GM23248 (cell line): Measurements from ENCODE around the gene NDUFAF2.

Experiments used
- EZH2 ChIP-seq: fragments of 200-600 bp; sonication (generic); IDR thresholded peaks from 2 replicates; pipeline ENCODE4 v1.6.1; 2018; ENCODE audit warnings: antibody characterized with exemption, mild to moderate bottlenecking; ENCODE audit not compliant: insufficient read depth, poor library complexity, severe bottlenecking
- EZH2phosphoT487 ChIP-seq: fragments of 200-600 bp; sonication (generic); IDR thresholded peaks from 2 replicates; pipeline ENCODE4 v1.6.1; 2018; ENCODE audit warnings: antibody characterized with exemption, moderate library complexity, mild to moderate bottlenecking, low read depth; ENCODE audit not compliant: insufficient read depth

DNA sequence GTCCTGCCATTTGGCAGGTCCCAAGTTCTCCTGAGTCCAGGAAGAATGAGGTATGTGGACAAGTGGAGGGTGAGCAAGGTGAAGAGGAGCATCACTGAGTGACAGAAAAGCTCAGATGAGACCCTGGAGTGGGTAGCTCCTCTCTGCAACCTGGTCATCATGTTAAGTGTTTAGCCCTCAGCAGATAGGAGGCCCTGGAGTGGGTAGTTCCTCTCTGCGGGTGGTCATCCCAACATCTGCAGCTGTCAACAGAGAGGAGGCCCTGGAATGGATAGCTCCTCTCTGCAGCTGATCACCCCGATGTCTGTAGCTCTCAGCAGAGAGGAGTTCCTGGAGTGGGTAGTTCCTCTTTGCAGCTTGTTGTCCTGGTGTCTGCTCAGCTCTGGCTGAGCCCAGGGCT lies 48.4 kb downstream of the NDUFAF2 start:
- TF ChIP-seq EZH2 (no peak), EZH2phosphoT487 (no peak)
